NCI-H1105 (cell line): Measurements from ENCODE around the gene GRIN1.
"Not testable (repeated sequence)": the region's sequence is repeated elsewhere in the genome, so short reads cannot be mapped to it uniquely, and the experiment has no call there.

Experiments used
- DNase-seq: peaks from one replicate; lab custom pipeline; 2025; lab: John Stamatoyannopoulos, UW

Gene GRIN1

DNA sequence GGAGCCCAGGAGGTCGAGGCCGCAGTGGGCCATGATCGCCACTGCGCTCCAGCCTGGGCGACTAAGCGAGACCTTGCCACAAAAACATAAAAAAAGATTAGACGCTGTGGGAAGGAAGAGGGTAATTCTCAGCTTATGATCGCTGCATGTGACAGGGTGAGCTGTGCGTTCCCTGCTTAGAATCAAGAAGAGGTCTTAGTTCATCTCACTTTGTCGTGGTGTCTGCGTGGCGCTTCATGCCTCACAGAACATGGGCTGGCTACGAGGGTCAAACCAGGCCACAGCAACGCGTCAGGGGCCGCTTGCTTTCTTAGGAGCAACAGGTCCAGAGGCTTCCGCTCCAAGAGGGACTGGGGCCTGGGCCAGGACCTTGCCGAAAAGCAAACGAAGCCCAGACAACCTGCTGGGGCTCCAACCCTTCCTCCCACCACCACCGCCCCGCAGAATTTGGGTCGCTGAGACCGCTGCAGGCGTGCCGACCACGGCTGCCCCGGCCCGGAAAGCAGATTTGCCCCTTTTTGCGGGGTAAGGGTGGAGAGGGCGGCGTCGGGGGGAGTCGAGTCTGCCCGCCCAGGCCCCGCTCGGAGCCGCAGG is 10.0 kb upstream of the GRIN1 start:
- no peak for DNase-seq

GRCh38 chr9:137129456-137130175 is 9.3 kb upstream of the GRIN1 start:
- peak; percentile 80 for DNase-seq

GRCh38 chr9:137130176-137130755 is 8.7 kb upstream of the GRIN1 start:
- DNase-seq, result no peak

DNA sequence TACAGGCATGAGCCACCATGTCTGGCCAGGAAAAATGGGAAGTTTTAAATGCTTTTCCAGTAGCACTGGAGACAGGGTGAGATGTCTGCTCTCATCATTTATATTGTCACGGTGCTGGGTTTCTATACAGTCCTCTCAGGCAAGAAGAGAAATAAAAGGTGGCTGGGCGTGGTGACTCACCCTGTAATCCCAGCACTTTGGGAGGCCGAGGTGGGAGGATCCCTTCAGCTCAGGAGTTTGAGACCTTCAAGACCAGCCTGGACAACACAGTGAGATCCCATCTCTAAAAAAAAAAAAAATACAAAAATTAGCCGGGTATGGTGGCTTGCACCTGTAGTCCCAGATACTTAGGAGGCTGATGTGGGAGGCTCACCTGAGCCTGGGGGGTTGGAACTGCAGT is 4.8 kb upstream of the GRIN1 start:
- DNase-seq, result no peak

DNA sequence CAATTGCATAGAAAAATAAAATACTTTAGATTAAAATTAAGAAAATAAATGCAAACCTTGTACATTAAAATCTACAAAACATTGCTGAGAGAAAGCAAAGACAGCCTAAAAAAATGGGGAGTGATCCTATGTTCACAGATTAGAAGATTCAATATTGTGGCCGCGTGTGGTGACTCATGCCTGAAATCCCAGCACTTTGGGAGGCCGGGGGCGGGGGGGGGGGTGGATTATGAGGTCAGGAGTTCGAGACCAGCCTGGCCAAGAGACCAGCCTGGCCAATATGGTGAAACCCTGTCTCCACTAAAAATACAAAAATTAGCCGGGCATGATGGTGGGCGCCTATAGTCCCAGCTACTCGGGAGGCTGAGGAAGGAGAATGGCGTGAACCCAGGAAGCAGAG is 3.8 kb upstream of the GRIN1 start:
- DNase-seq, result not testable (repeated sequence)

GRCh38 chr9:137136261-137136880 is 2.6 kb upstream of the GRIN1 start:
- no peak for DNase-seq

DNA sequence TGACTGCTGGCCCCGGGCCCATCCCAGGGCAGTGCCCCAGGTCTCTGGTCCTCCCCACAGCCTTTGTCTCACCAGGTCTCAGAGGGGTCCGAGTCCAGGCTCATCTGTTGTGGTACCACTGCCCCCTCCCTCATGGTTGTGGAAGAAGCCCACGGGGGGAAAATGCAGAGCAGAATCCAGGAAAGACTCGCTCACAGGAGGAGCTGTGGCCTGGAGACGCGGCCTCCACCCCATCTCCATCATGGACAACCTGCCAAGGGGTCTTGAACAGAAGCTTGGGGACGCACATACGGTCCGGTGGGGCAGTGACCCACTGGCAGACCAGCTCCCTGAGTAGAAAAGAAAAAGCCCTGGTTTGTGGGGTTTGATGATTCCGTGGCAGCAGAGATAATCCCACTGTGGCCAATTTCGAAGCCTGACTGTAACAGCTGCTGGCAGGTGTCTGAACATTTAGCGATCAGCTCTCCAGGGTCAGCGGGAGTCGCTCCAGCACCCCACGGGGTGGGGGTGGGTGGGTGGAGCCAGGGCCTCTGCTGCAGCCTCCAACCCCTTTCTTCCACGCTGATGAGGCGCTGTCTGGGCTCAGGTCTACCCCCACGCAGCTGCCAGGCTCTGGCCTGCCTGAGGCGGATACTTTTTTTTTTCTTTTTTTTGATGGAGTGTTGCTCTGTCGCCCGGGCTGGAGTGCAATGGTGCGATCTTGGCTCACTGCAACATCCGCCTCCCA is 1.9 kb upstream of the GRIN1 start:
- DNase-seq, result no peak

DNA sequence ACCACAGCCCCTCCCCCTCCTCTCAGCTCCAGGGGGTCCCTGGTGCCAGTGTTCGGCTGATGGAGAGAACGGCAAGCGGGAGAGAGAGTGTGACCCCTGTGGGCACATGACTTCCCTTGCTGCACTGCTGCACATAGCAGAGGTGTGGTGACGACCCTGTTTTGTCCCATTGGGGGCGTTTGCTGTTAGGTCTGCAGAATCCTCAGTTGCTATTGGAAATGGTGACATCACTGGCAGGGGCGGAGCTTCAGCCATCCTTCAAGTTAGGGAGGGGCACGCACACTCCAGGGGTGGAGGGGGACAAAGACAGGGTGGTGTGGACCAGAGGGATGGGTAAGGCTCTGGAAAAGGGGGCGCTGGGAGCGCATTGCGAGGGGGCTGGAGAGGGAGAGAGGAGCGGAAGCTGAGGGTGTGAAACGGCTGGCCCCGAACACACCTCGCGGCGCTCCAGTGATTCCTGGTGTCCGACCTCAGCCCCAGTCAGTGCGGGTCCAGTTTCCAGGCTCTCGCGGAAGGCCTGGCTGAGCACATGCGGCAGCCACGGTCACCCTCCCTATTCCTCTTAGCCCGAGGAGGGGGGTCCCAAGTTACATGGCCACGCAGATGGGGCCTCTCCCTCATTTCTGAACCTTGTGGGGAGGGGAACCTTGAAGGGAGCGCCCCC is 764 bp upstream of the GRIN1 start:
- no peak for DNase-seq

DNA sequence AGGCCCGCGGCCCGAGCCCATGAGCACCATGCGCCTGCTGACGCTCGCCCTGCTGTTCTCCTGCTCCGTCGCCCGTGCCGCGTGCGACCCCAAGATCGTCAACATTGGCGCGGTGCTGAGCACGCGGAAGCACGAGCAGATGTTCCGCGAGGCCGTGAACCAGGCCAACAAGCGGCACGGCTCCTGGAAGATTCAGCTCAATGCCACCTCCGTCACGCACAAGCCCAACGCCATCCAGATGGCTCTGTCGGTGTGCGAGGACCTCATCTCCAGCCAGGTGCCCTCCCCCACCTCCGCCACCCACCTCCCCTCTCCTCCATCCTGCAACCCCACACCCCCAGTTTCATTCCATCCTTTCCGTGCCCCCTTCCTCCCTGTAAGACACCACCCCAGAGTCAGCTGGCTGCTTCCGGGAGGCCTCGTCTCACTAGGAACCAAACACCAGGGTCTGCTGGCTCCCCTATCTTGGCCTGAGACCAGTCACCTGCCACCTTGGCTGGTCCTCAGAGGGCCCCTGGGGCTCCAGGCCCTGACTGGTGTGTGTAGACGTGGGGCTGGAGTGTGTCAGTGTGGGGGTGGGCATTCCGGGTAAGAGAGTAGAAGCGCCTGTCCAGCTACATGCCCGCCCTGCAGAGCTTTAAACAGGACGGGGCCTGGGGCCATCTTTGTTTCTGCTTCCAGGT is 655 bp downstream of the GRIN1 start:
- DNase-seq, result no peak

- no peak for DNase-seq
Measured at GRCh38 chr9:137140151-137141012, 1.4 kb downstream of the GRIN1 start.

DNA sequence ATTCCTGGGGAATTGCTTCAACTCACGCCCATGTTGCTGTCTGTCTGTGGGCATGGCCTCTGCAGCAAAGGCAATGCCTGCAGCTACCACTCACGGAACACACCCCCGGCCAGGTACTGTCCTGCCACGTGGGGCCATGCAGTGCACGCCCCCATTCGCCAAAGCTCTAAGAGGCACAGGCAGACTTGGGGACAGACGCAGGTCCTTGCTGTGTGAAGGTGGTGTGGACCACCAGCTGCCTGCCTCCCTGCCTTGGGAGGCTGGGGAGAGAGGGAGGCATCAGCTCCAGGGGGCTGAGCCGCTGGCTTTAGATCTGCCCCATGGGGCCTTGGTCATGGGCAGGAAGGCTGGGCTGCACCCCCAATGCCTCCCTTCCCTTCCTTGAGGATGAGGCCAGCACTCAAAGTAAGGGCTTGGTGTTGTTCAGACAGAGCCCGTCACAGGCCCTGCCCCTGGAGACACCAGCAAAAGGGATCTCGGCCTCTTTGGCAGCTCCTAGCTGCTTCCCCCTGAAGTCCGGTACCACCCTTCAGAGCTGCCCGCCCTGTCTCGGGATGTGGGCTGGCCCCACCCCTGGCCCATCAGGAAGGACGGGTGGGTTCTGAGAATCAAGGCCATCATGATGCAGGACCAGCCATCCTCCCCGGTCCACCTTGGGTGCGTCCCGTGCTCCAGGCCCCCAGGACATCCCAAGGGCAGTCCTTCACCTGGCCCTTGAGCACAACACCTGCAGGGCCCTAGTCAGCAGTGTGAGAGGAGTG is 2.3 kb downstream of the GRIN1 start:
- no peak for DNase-seq

DNA sequence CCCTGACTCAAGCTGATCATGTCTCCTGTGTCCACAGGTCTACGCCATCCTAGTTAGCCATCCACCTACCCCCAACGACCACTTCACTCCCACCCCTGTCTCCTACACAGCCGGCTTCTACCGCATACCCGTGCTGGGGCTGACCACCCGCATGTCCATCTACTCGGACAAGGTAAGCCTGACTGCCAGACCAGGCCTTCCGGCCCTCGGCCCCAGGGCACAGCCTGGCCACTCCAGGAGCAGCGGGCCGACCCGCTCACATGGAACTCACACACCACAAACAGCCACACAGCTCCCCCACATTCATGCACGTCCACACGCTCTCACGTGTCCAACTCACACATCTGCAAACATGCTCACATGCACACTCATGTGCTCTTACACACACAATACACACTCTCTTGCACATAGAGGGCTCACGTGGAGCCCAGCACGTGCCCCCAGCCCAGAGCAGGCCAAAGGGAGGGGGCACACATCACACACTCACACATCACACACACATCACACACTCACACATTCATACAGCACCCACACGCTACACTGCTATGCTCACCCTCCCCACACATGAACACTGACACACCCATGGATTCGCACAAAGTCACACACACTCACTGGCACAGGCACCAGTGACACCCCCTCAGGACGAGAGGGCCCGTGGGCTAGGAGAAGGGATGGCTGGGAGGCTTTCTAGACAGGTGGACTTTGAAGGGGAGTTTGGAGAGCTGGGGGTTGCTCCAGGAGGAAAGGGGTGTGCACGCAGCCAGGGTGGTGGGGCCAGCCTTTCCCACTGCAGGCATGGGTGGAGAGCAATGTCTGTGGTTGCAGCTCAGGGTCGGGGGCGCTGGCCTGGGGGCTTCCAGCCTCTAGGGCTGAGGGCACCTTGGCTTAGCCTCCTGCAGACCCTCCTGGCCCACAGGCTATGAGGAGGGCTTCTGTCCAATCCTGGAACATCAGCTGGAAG is 3.3 kb downstream of the GRIN1 start:
- no peak for DNase-seq

- DNase-seq, result no peak
Measured at GRCh38 chr9:137143459-137143858, 4.5 kb downstream of the GRIN1 start.

DNA sequence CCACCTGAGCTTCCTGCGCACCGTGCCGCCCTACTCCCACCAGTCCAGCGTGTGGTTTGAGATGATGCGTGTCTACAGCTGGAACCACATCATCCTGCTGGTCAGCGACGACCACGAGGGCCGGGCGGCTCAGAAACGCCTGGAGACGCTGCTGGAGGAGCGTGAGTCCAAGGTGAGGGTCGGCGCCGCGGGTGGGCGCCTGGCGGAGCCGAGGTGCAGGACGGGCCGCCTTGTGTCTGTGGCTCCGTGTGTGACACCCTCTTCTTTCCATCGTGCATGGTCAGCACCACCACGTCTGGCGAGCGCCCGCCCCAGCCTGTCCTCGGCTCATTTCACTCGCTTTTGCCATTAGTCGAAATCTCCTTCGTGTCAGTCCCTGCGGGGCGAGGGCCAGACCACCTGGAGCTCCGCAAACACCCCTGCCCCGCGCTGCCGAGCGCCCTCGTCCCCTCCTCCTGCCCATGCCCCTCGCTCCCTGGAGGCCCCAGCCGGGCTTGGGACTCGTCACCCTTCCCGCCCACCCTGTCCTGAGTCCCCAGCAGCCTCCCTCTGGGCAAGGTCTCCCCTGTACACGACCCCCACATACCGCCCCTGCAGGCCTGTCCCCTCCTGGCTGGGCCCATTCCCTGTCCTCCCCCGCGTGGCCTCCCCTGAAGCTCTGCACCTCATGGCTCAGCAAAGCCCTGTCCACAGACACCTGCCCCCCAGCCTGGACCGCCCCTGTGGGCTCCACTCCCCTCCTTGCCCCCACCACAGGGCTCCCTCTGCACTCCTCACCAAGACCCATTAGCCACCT is 7.0 kb downstream of the GRIN1 start:
- DNase-seq, result no peak

- DNase-seq, result no peak
Measured at GRCh38 chr9:137146527-137146918, 7.6 kb downstream of the GRIN1 start.

- no peak for DNase-seq
Measured at GRCh38 chr9:137147091-137147792, 8.3 kb downstream of the GRIN1 start.

GRCh38 chr9:137147793-137148160 is 8.8 kb downstream of the GRIN1 start:
- no peak for DNase-seq
